Endothelial cell (in vitro differentiated cells): Measurements from ENCODE around the gene CAMK1. TPM values are rescaled to one million over a fixed set of nuclear protein-coding genes. Genes with fewer than 3 reads are reported as not detected.

ENCODE experiments used
- DNase-seq: peaks from one replicate; pipeline ENCODE4 v3.0.0; 2021; ENCODE audit warnings: low spot score
- H3K27ac Mint-ChIP-seq: one replicate; pipeline ENCODE4 v1.8.0; 2021; ENCODE audit warnings: mixed read lengths, inconsistent platforms; ENCODE audit not compliant: unreplicated experiment
- H3K27me3 Mint-ChIP-seq: one replicate; pipeline ENCODE4 v1.8.0; 2021; ENCODE audit warnings: mild to moderate bottlenecking, moderate library complexity, mixed read lengths, inconsistent platforms; ENCODE audit not compliant: unreplicated experiment
- H3K36me3 Mint-ChIP-seq: one replicate; pipeline ENCODE4 v1.8.0; 2021; ENCODE audit warnings: mild to moderate bottlenecking, low read depth, mixed read lengths, inconsistent platforms; ENCODE audit not compliant: unreplicated experiment
- H3K4me1 Mint-ChIP-seq: one replicate; pipeline ENCODE4 v1.8.0; 2021; ENCODE audit warnings: mild to moderate bottlenecking, mixed read lengths, inconsistent platforms; ENCODE audit not compliant: unreplicated experiment
- H3K4me3 Mint-ChIP-seq: one replicate; pipeline ENCODE4 v1.8.0; 2021; ENCODE audit warnings: mild to moderate bottlenecking, mixed read lengths, inconsistent platforms; ENCODE audit not compliant: unreplicated experiment
- H3K9me3 Mint-ChIP-seq: one replicate; pipeline ENCODE4 v1.8.0; 2021; ENCODE audit warnings: mixed read lengths, inconsistent platforms; ENCODE audit not compliant: unreplicated experiment
- total RNA-seq: library from RNA; stranded (reverse); fragmentation: NEBNext Ultra II Directional; extraction: Animal tissue kit (Norgen Biotek cat#: 25700); gene quantifications from one replicate; pipeline ENCODE4 v1.2.1, GENCODE V29; 2021; ENCODE audit not compliant: unreplicated experiment
- TF ChIP-seq, protein P1 (sequence below): fragments of 200-600 bp; sonication (generic); IDR thresholded peaks from one replicate; pipeline ENCODE4 v1.5.0; 2021; ENCODE audit warnings: antibody characterized with exemption; ENCODE audit not compliant: unreplicated experiment

CAMK1 gene
- total RNA-seq, 1 donor from 2014 or later: 6.0 TPM

DNA sequence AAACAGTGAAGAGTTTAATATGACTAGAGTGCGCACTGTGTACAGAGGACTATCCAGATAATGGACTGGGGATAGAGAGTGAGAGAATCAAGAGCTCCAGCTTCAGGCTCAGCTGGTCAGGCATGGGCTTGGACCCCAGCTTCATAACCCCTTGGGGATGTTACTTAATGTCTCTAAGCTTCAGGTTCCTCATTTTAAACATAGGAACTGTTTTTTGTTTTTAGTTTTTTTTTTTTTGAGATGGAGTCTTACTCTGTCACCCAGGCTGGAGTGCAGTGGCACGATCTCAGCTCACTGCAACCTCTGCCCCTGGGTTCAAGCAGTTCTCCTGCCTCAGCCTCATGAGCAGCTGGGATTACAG lies 48.1 kb downstream of the CAMK1 start:
- no peak for DNase-seq
- no peak overlapping the region for H3K27ac Mint-ChIP-seq
- TF ChIP-seq, protein P1, sequence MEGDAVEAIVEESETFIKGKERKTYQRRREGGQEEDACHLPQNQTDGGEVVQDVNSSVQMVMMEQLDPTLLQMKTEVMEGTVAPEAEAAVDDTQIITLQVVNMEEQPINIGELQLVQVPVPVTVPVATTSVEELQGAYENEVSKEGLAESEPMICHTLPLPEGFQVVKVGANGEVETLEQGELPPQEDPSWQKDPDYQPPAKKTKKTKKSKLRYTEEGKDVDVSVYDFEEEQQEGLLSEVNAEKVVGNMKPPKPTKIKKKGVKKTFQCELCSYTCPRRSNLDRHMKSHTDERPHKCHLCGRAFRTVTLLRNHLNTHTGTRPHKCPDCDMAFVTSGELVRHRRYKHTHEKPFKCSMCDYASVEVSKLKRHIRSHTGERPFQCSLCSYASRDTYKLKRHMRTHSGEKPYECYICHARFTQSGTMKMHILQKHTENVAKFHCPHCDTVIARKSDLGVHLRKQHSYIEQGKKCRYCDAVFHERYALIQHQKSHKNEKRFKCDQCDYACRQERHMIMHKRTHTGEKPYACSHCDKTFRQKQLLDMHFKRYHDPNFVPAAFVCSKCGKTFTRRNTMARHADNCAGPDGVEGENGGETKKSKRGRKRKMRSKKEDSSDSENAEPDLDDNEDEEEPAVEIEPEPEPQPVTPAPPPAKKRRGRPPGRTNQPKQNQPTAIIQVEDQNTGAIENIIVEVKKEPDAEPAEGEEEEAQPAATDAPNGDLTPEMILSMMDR: no peak
- H3K27me3 Mint-ChIP-seq: peaks cover 3% of the 10 kb centered on the region
- no peaks in the 10 kb centered on the region for H3K4me1 Mint-ChIP-seq
- no peak overlapping the region for H3K4me3 Mint-ChIP-seq
- no peaks in the 10 kb centered on the region for H3K9me3 Mint-ChIP-seq
- no peaks in the 10 kb centered on the region for H3K36me3 Mint-ChIP-seq

DNA sequence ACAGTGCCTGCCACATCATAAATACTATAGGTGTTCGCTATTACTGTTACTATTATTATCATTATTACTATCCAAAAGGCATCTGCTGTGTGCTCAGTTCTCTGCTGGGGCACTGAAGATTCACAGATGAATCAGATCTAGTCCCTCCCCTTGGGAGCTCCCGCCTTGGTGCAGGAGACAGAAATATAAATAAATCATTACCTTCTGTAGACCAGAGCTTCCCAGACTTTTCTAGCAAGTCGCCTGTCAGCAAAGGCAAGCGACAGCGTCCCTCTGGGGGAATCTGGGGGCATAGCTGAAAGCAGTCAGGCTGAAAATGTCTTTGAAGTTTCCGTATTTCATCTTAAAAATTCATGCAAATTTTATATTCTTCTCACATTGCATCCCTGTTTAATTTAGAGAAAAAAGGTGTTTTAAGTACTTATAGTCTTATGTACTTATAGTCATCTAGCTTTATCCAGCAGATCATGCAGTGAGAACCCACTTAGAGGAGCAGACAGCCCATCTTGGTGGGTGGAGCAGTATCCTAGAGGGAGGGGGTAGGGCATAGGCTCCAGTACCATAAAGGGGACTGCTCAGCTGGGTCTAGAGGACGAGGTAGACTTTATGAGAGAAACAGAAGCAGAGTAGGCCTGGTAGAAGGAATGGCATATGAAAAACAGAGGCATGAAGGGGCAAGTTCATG lies 48.6 kb downstream of the CAMK1 start:
- no peak overlapping the region for H3K4me3 Mint-ChIP-seq
- TF ChIP-seq, protein P1: no peak
- H3K9me3 Mint-ChIP-seq: no peaks in the 10 kb centered on the region
- no peaks in the 10 kb centered on the region for H3K36me3 Mint-ChIP-seq
- no peak for DNase-seq
- H3K4me1 Mint-ChIP-seq: no peaks in the 10 kb centered on the region
- no peak overlapping the region for H3K27ac Mint-ChIP-seq
- H3K27me3 Mint-ChIP-seq: peaks cover 3% of the 10 kb centered on the region

DNA sequence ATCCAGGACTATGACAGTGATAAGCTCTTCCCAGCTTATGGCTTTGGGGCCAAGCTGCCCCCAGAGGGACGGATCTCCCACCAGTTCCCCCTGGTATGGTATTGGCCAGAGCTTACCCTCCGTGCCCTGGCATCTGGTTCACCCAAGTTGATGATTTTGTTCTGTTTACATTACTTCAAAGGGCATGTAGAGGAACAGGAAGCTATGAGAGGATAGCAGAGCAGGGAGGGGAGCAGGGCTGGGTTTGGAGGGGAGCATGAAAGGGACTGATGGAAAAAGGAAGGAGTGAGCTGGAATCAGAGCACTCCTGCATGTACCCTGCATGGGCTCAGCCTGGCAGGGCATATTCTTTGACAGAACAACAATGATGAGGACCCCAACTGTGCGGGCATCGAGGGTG lies 51.6 kb downstream of the CAMK1 start:
- peaks cover 1% of the 10 kb centered on the region for H3K27me3 Mint-ChIP-seq
- peaks cover 4% of the 10 kb centered on the region for H3K36me3 Mint-ChIP-seq
- H3K4me1 Mint-ChIP-seq: no peaks in the 10 kb centered on the region
- TF ChIP-seq, protein P1: no peak
- DNase-seq: no peak
- no peak overlapping the region for H3K27ac Mint-ChIP-seq
- no peaks in the 10 kb centered on the region for H3K9me3 Mint-ChIP-seq
- H3K4me3 Mint-ChIP-seq: no peak overlapping the region

DNA sequence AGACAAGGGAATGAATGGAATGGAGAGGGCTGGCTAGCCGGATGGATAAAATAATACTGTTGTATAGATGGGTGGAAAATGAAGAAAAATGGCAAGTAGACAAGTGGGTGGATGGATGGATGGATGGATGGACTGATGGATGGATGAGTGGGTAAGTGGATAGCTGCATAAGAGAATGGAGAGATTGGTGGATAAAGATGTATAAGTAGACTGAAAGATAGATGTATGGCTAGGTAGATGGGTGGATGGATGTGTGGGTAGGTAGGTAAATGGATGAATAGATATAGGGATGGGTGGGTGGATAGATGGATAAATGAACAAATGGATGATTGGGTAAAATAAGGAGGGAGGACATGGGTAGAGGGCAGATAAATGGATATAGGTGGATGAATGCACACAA lies 52.2 kb downstream of the CAMK1 start:
- Mint-ChIP-seq H3K27me3 (peaks cover 2% of the 10 kb centered on the region), H3K4me3 (no peak overlapping the region), H3K9me3 (no peaks in the 10 kb centered on the region), H3K4me1 (no peaks in the 10 kb centered on the region), H3K27ac (no peak overlapping the region), H3K36me3 (peaks cover 6% of the 10 kb centered on the region)
- DNase-seq: no peak
- TF ChIP-seq, protein P1: no peak

DNA sequence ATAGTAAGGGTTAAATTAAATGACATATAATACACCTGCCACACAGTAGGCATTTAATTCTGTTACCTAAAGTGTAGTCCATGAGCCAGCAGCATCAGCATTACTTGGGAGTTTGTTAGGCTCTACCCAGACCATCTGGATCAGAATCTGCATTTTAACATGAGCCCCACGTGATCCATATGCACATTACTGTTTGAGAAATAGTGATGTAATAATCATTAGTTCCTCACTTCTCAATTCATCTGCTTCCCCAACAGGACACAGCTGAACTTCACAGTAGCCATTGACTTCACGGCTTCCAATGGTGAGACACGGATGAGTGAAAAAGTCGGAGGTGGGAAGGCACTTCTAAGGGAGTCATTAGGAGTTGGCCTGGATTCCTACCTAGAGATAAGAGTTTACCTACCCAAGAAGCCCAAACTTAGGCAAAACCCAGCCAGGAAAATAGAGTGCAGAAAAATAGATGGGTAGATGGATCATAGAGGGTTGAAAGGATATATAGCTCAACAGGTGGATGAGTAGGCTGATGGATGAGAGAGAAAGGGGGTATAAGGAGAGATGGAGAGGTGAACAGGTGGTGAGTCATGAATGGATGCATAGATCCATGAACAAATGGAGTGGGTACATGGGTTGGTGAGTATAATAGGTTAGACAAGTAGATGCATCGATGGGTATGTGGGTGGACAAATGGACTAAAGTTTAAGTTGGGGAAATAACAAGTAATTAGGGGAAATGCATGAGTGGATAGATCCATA lies 52.8 kb downstream of the CAMK1 start:
- DNase-seq: no peak
- TF ChIP-seq, protein P1: no peak
- H3K9me3 Mint-ChIP-seq: no peaks in the 10 kb centered on the region
- no peak overlapping the region for H3K4me3 Mint-ChIP-seq
- no peak overlapping the region for H3K27ac Mint-ChIP-seq
- H3K36me3 Mint-ChIP-seq: peaks cover 6% of the 10 kb centered on the region
- no peaks in the 10 kb centered on the region for H3K4me1 Mint-ChIP-seq
- peaks cover 2% of the 10 kb centered on the region for H3K27me3 Mint-ChIP-seq
